ENCODE measurements around the gene ANKRD22.

Gene ANKRD22

GRCh38 chr10:88873757-88874156 is 22.1 kb upstream of the ANKRD22 start:
- H3K27me3 ChIP-seq (ENCODE audit: insufficient read depth, low read length, poor library complexity, severe bottlenecking): no peaks in the 10 kb centered on the region
- H3K79me2 ChIP-seq (ENCODE audit: insufficient read depth, low read length): no peaks in the 10 kb centered on the region
- H3K9ac ChIP-seq (ENCODE audit: low read depth, low read length, poor library complexity, severe bottlenecking): no peak overlapping the region
- H3K4me3 ChIP-seq (ENCODE audit: low read length, poor library complexity, severe bottlenecking): no peak overlapping the region
- no peak overlapping the region for H3K4me2 ChIP-seq (ENCODE audit: low read depth, low read length, poor library complexity, severe bottlenecking)
- no peaks in the 10 kb centered on the region for H3K9me2 ChIP-seq (replicated peaks; ENCODE audit: low read depth, low read length)
- H3K9me3 ChIP-seq (ENCODE audit: insufficient read depth, low read depth, low read length): no peaks in the 10 kb centered on the region
- no peak for TF ChIP-seq CTCF (conservative IDR thresholded peaks at IDR 0.05; ENCODE audit: low read length)
- TF ChIP-seq EZH2phosphoT487 (IDR thresholded peaks at IDR 0.05; ENCODE audit: borderline replicate concordance): no peak
- H3K36me3 ChIP-seq (ENCODE audit: insufficient read depth, low read length): no peaks in the 10 kb centered on the region
- no peaks in the 10 kb centered on the region for H3F3A ChIP-seq (ENCODE audit: low read depth)
- no peak overlapping the region for H2AFZ ChIP-seq (ENCODE audit: low read length)
- H4K20me1 ChIP-seq (ENCODE audit: insufficient read depth, low read length, poor library complexity, severe bottlenecking): no peaks in the 10 kb centered on the region
- H3K4me1 ChIP-seq (ENCODE audit: insufficient read depth, low read length, poor library complexity, severe bottlenecking): peaks cover 19% of the 10 kb centered on the region

GRCh38 chr10:88870089-88870488 is 18.4 kb upstream of the ANKRD22 start:
- Histone ChIP-seq H2AFZ (ENCODE audit: low read length) (peak overlapping the region; percentile 50), H3K4me2 (ENCODE audit: low read depth, low read length, poor library complexity, severe bottlenecking) (no peak overlapping the region), H3K79me2 (ENCODE audit: insufficient read depth, low read length) (no peaks in the 10 kb centered on the region), H4K20me1 (ENCODE audit: insufficient read depth, low read length, poor library complexity, severe bottlenecking) (no peaks in the 10 kb centered on the region), H3K4me3 (ENCODE audit: low read length, poor library complexity, severe bottlenecking) (no peak overlapping the region), H3F3A (ENCODE audit: low read depth) (no peaks in the 10 kb centered on the region), H3K9me2 (replicated peaks; ENCODE audit: low read depth, low read length) (no peaks in the 10 kb centered on the region), H3K9me3 (ENCODE audit: insufficient read depth, low read depth, low read length) (no peaks in the 10 kb centered on the region), H3K9ac (ENCODE audit: low read depth, low read length, poor library complexity, severe bottlenecking) (no peak overlapping the region), H3K27me3 (ENCODE audit: insufficient read depth, low read length, poor library complexity, severe bottlenecking) (no peaks in the 10 kb centered on the region), H3K36me3 (ENCODE audit: insufficient read depth, low read length) (no peaks in the 10 kb centered on the region), H3K4me1 (ENCODE audit: insufficient read depth, low read length, poor library complexity, severe bottlenecking) (peaks cover 6% of the 10 kb centered on the region)
- TF ChIP-seq CTCF (conservative IDR thresholded peaks at IDR 0.05; ENCODE audit: low read length) (no peak), EZH2phosphoT487 (IDR thresholded peaks at IDR 0.05; ENCODE audit: borderline replicate concordance) (no peak)

- Histone ChIP-seq H3K4me1 (ENCODE audit: insufficient read depth, low read length, poor library complexity, severe bottlenecking) (no peaks in the 10 kb centered on the region), H3F3A (ENCODE audit: low read depth) (no peaks in the 10 kb centered on the region), H2AFZ (ENCODE audit: low read length) (0 out of 2 replicates have a peak overlapping the region, but pooled peaks have one; percentile 13), H3K4me2 (ENCODE audit: low read depth, low read length, poor library complexity, severe bottlenecking) (no peak overlapping the region), H3K27me3 (ENCODE audit: insufficient read depth, low read length, poor library complexity, severe bottlenecking) (no peaks in the 10 kb centered on the region), H3K79me2 (ENCODE audit: insufficient read depth, low read length) (no peaks in the 10 kb centered on the region), H3K4me3 (ENCODE audit: low read length, poor library complexity, severe bottlenecking) (no peak overlapping the region), H4K20me1 (ENCODE audit: insufficient read depth, low read length, poor library complexity, severe bottlenecking) (no peaks in the 10 kb centered on the region), H3K9me3 (ENCODE audit: insufficient read depth, low read depth, low read length) (no peaks in the 10 kb centered on the region), H3K36me3 (ENCODE audit: insufficient read depth, low read length) (no peaks in the 10 kb centered on the region), H3K9me2 (replicated peaks; ENCODE audit: low read depth, low read length) (no peaks in the 10 kb centered on the region), H3K9ac (ENCODE audit: low read depth, low read length, poor library complexity, severe bottlenecking) (no peak overlapping the region)
- TF ChIP-seq EZH2phosphoT487 (IDR thresholded peaks at IDR 0.05; ENCODE audit: borderline replicate concordance) (no peak), CTCF (conservative IDR thresholded peaks at IDR 0.05; ENCODE audit: low read length) (no peak)
Measured at GRCh38 chr10:88866454-88866853, 14.8 kb upstream of the ANKRD22 start.
